Measurements from ENCODE around the gene TTYH2.

GRCh38 chr17:74271281-74271680 lies 57.9 kb downstream of the TTYH2 start:
- no peak for TF ChIP-seq POLR2A (IDR thresholded peaks at IDR 0.05; ENCODE audit: low read depth, low read length)
- TF ChIP-seq CTCF (conservative IDR thresholded peaks at IDR 0.05; ENCODE audit: low read depth, low read length) = no peak
- TF ChIP-seq SMC3 (IDR thresholded peaks at IDR 0.05; ENCODE audit: low read depth, low read length) = no peak
- no peak for TF ChIP-seq CEBPB (IDR thresholded peaks at IDR 0.05; ENCODE audit: low read depth, low read length)
- TF ChIP-seq RAD21 (IDR thresholded peaks at IDR 0.05; ENCODE audit: low read length) = no peak
- TF ChIP-seq BHLHE40 (IDR thresholded peaks at IDR 0.05; ENCODE audit: low read depth, low read length) = no peak
- TF ChIP-seq MAFK (IDR thresholded peaks at IDR 0.05; ENCODE audit: low read depth, low read length) = no peak
- TF ChIP-seq FOS (IDR thresholded peaks at IDR 0.05; ENCODE audit: low read depth, low read length) = no peak
- no peak for TF ChIP-seq USF2 (IDR thresholded peaks at IDR 0.05; ENCODE audit: low read depth, low read length)
- TF ChIP-seq MXI1 (IDR thresholded peaks at IDR 0.05; ENCODE audit: borderline replicate concordance, low read depth, low read length) = no peak
- TF ChIP-seq, protein P1, sequence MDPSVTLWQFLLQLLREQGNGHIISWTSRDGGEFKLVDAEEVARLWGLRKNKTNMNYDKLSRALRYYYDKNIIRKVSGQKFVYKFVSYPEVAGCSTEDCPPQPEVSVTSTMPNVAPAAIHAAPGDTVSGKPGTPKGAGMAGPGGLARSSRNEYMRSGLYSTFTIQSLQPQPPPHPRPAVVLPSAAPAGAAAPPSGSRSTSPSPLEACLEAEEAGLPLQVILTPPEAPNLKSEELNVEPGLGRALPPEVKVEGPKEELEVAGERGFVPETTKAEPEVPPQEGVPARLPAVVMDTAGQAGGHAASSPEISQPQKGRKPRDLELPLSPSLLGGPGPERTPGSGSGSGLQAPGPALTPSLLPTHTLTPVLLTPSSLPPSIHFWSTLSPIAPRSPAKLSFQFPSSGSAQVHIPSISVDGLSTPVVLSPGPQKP (IDR thresholded peaks at IDR 0.05; ENCODE audit: borderline replicate concordance, low read depth, low read length) = no peak
- TF ChIP-seq NFE2L2 (IDR thresholded peaks at IDR 0.05; ENCODE audit: low read depth, low read length) = no peak
- no peak for TF ChIP-seq CHD1 (IDR thresholded peaks at IDR 0.05; ENCODE audit: low read depth, low read length)
